NCI-H128 (cell line): ENCODE data around the gene ANKRD30BL.
A peak's percentile ranks its signal among the peaks of the same experiment; 100 is the strongest.
"Not testable (repeated sequence)": the region's sequence is repeated elsewhere in the genome, so short reads cannot be mapped to it uniquely, and the experiment has no call there.

ENCODE experiments used
- DNase-seq: peaks from one replicate; lab custom pipeline; 2025; ENCODE audit not compliant: unreplicated experiment; lab: John Stamatoyannopoulos, UW

Gene ANKRD30BL, protein sequence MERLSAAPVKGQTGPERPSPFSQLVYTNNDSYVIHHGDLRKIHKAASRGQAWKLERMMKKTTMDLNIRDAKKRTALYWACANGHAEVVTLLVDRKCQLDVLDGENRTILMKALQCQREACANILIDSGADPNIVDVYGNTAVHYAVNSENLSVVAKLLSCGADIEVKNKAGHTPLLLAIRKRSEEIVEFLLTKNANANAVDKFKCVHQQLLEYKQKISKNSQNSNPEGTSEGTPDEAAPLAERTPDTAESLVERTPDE

DNA sequence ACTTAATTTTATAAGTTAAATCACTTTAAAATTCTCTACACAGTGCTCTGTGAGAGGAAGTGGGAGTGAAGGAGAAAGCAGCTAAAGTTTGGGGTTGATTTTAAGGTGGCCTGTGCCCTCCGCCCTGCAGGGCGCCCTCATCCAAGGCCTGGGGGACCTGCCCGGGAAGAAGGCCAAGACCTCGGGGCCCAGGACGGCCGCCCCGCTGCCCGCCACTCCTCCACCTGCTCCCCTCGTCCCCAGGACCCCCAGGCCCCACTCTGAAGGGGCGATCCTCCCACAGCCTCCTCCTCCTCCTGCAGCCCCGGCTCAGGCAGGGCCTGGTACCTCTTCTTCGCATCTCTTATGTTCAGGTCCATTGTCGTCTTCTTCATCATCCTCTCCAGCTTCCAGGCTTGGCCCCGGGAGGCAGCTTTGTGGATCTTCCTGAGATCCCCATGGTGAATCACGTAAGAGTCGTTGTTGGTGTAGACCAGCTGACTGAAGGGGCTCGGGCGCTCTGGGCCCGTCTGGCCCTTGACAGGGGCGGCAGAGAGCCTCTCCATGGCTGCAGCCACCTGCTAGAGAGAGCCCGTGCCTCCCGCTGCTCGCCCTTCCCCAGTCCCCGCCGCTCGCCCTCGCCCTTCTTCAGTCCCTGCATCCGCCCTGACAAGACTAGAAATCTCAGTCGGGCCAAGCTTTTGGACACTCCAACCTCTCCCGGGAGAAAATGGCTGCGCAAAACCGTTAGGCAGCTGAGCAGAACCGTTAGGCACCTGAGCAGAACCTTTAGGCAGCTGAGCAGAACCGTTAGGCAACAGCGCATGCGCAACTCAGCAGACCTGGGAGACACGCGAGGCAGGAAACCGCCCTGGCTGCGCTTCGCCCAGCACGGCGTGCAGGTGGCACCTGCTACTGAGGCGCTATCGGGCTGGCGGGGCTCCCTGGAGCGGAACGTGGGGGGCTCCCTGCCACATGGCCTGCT lies at the start of gene ANKRD30BL:
Gene ANKRD30BL, minus strand, starts transcription at position 792 of the 964 bp plus-strand sequence. Its CDS starts 247 bp downstream, at position 545.
- DNase-seq: not testable (repeated sequence)

DNA sequence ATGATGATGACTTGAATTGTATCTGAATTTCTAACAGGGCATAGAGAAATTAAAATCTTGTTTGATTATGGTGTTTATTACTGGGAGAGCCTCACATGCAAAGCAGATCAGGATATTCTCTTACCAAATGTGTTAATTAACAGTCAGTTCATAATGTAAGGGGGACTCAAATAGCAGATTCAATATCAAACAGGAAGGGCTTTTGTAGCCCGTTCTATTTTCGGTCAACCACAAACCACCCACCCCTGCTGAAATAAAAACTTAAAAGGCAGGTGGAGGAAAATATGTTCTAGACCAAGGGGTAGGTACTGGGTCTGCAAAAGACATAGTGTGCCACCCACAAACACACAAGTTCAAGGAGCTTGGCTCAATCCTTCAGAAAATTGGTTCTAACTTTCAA lies 41.1 kb upstream of the ANKRD30BL start:
- not testable (repeated sequence) for DNase-seq

DNA sequence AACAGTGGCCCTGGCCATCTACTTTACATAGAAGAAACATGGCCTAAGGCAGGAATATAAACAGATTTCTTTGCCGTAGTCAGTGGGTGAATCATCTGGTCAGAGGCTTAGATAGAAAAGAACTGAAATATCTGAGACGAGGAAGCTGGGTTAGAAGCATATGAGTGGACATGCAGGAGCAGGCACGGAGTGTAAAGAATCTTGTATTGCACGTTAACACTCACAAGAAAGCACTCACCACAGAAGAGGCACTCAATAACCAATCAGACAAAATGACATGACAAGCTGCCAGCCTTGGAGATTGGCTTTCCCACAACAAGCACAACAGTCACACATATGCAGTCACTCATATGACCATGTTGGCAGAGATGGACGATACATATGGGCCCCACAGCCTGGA lies 31.1 kb upstream of the ANKRD30BL start:
- not testable (repeated sequence) for DNase-seq

DNA sequence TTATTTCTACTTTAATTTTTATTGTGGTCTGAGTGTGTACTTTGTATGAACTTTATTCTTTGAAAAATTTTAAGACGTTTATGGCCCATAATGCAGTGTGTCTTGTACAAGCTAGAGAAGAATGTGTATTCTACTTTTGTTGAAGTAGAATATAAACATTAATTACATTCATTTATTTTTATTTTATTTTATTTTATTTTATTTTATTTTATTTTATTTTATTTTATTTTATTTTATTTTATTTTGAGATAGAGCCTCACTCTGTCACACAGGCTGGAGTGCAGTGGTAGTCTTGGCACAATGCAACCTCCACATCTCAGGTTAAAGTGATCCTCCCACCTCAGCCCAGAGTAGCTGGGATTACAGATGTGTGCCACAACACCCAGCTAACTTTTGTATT lies 5.3 kb upstream of the ANKRD30BL start:
- not testable (repeated sequence) for DNase-seq

DNA sequence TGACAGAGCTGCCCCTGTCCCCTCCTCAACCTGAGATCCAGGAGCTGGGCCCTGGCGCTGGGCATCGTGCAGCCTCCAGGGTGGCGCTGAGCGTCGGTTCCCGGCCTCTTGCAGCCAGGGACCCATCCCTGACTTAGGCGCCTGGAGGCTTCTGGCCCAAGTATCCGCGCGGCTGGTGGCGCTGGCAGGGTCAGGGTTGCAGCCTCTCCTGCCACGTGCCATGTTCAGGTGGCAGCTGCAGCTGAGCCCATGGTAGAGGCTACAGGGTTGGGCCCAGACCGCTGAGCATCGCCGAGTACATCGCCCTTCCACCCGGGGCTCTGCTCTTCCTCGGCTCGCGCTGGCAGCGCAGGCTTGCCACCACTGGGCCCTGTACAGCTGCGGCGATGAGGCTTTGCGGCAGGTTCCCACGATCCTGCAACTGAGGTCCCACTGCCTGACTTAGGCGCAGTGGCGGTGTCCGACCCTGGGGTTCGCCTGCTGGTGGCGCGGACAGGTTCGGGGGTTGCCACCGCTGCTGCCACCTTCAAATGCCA lies 441 bp upstream of the ANKRD30BL start:
- DNase-seq: not testable (repeated sequence)

DNA sequence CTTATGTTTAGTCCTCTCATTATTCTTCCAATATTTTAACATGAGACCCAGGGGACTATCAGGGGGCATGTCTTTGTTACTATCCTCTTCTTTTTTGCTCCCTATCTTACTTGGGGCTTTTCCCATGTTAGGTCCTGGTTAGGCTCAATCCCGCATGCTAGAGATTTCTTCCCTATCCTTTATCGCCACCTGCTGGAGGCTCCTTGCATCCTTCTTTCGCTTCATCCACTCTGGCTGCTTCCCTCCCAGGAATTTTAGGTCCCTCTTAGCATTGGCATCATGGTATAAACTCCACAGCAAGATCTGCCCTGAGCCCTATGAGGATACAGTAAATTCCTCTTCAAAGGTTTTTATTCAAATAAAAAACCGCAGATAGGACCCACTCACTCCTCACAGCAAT lies 15.0 kb downstream of the ANKRD30BL start:
- DNase-seq: peak; percentile 15
